Esophagus muscularis mucosa (tissue), 4 donors: ENCODE data around the gene RAD51B. TPM values are rescaled to one million over a fixed set of nuclear protein-coding genes. Genes with fewer than 3 reads are reported as not detected.
A peak's percentile ranks its signal among the peaks of the same experiment; 100 is the strongest.

Experiments
- DNase-seq: peaks from one replicate; pipeline ENCODE4 v3.0.0-alpha.2; 2017; ENCODE audit errors: extremely low spot score
- H3K27ac ChIP-seq, 4 donors: fragments of 200-600 bp; sonication (generic); replicated peaks in 1 of 4; 1 replicate in 3 of 4; 2 replicates in 1 of 4; pipeline ENCODE4 v1.5.1; 2016 to 2019; ENCODE audit warnings: mild to moderate bottlenecking in 1 of 4
- H3K27me3 ChIP-seq, 4 donors: fragments of 200-600 bp; sonication (generic); one replicate each; pipeline versions ENCODE4 v1.5.1 to v1.6.0; 2016 to 2019
- H3K36me3 ChIP-seq, 4 donors: fragments of 200-600 bp; sonication (generic); one replicate each; pipeline ENCODE4 v1.5.1; 2016 to 2019
- H3K4me1 ChIP-seq, 4 donors: fragments of 200-600 bp; sonication (generic); one replicate each; pipeline ENCODE4 v1.5.1; 2016 to 2019
- H3K4me3 ChIP-seq, 4 donors: fragments of 200-600 bp; sonication (generic); 1 replicate in 2 of 4; 2 replicates in 2 of 4; pipeline ENCODE4 v1.5.1; 2016 to 2019; ENCODE audit warnings: mild to moderate bottlenecking in 4 of 4, moderate library complexity in 1 of 4
- H3K9me3 ChIP-seq, 4 donors: fragments of 200-600 bp; sonication (generic); 1 replicate in 3 of 4; 2 replicates in 1 of 4; pipeline ENCODE4 v1.5.1; 2016 to 2019
- CTCF ChIP-seq, 3 experiments: fragments of 200-600 bp in 2 of 3; fragments of 450-650 bp in 1 of 3; sonication (generic) in 2 of 3; IDR thresholded peaks; one replicate each; pipeline ENCODE4 v1.5.1; 2017 to 2019; ENCODE audit warnings: antibody characterized with exemption in 3 of 3, mild to moderate bottlenecking in 2 of 3, moderate library complexity in 1 of 3
- EP300 ChIP-seq: sonication (generic); formaldehyde crosslinking; IDR thresholded peaks from one replicate; pipeline ENCODE4 v1.6.1; 2017; ENCODE audit warnings: antibody characterized with exemption
- POLR2A ChIP-seq: fragments of 450-650 bp; IDR thresholded peaks from one replicate; pipeline ENCODE4 v1.6.1; 2017; ENCODE audit warnings: antibody characterized with exemption, moderate library complexity, mild to moderate bottlenecking, low read depth
- POLR2AphosphoS5 ChIP-seq, 2 donors: sonication (generic); formaldehyde crosslinking; IDR thresholded peaks; one replicate each; pipeline ENCODE4 v1.6.1; 2017; ENCODE audit warnings: antibody characterized with exemption in 2 of 2
- WGBS: methylation state at CpG from one replicate; pipeline ENCODE4 v1.1.5; 2018; 5-methylcytosine and 5-hydroxymethylcytosine counted together
- intact Hi-C: fragments of 100-400 bp; cut with DNase I; formaldehyde crosslinking; loops from one replicate; pipeline ENCODE4 v1.15.1; 2023
- total RNA-seq, 4 donors: library from RNA; depleted of rRNA; stranded (reverse); fragments of >200 nt; gene quantifications; one replicate each; pipeline versions ENCODE4 v1.1.0 to v1.2.1, GENCODE V29; 2016

The RAD51B gene
- total RNA-seq, 4 donors from 2014 or later = 2.8 to 11.1 (median 5.1) TPM

GRCh38 chr14:68341411-68342212, 522.0 kb downstream of the RAD51B start:
- Histone ChIP-seq H3K36me3 (no peaks in the 10 kb centered on the region), H3K4me3 (no peak overlapping the region), H3K9me3 (no peaks in the 10 kb centered on the region), H3K27ac (peak overlapping the region in 3 of 4 donors; percentile 44 to 52 (median 46)), H3K27me3 (no peaks in the 10 kb centered on the region), H3K4me1 (peaks cover 3 to 47% (median 33%) of the 10 kb centered on the region in 4 donors)
- DNase-seq = no peak
- 35% methylated on average over 4 of the region's 4 CpGs for WGBS
- intact Hi-C loops = no loop called here
- TF ChIP-seq CTCF (IDR thresholded peaks at IDR 0.05) = no peak
- TF ChIP-seq EP300 = no peak
- TF ChIP-seq POLR2AphosphoS5 (IDR thresholded peaks at IDR 0.05) = no peak
- TF ChIP-seq POLR2A = no peak

GRCh38 chr14:68342216-68342763, 522.7 kb downstream of the RAD51B start:
- intact Hi-C loops = no loop called here
- Histone ChIP-seq H3K9me3 (no peaks in the 10 kb centered on the region), H3K4me3 (no peak overlapping the region), H3K4me1 (peaks cover 3 to 47% (median 38%) of the 10 kb centered on the region in 4 donors), H3K36me3 (no peaks in the 10 kb centered on the region), H3K27me3 (no peaks in the 10 kb centered on the region), H3K27ac (peak overlapping the region in 2 of 4 donors; percentile 46 to 52)
- TF ChIP-seq POLR2AphosphoS5 (IDR thresholded peaks at IDR 0.05) (no peak), POLR2A (no peak), CTCF (IDR thresholded peaks at IDR 0.05) (no peak), EP300 (no peak)
- no peak for DNase-seq
- WGBS = 91% methylated on average over 3 of the region's 3 CpGs

GRCh38 chr14:68343534-68344118, 524.0 kb downstream of the RAD51B start:
- WGBS = 100% methylated on average over 2 of the region's 2 CpGs
- no peak for DNase-seq
- Histone ChIP-seq H3K27ac (no peak overlapping the region), H3K36me3 (no peaks in the 10 kb centered on the region), H3K27me3 (no peaks in the 10 kb centered on the region), H3K4me1 (peaks cover 0 to 56% (median 42%) of the 10 kb centered on the region in 4 donors), H3K9me3 (no peaks in the 10 kb centered on the region), H3K4me3 (no peak overlapping the region)
- TF ChIP-seq POLR2A (no peak), CTCF (IDR thresholded peaks at IDR 0.05) (no peak), POLR2AphosphoS5 (IDR thresholded peaks at IDR 0.05) (no peak), EP300 (no peak)
- intact Hi-C loops = no loop called here

- H3K27me3 ChIP-seq = no peaks in the 10 kb centered on the region
- intact Hi-C loops = no loop called here
- H3K27ac ChIP-seq = no peak overlapping the region
- H3K36me3 ChIP-seq = no peaks in the 10 kb centered on the region
- no peak for DNase-seq
- H3K4me3 ChIP-seq = no peak overlapping the region
- WGBS = 86% methylated on average over 4 of the region's 4 CpGs
- peaks cover 0 to 68% (median 48%) of the 10 kb centered on the region in 4 donors for H3K4me1 ChIP-seq
- no peaks in the 10 kb centered on the region for H3K9me3 ChIP-seq
- TF ChIP-seq EP300 = no peak
- no peak for TF ChIP-seq POLR2AphosphoS5 (IDR thresholded peaks at IDR 0.05)
- TF ChIP-seq CTCF (IDR thresholded peaks at IDR 0.05) = no peak
- no peak for TF ChIP-seq POLR2A
These were observed 526.2 kb downstream of the RAD51B start for GRCh38 chr14:68345738-68346137.
